DMS53 treated with DMSO at 0.1 percent for 48 hours (cell line): ENCODE results near the gene STXBP5.

Source experiments
- DNase-seq: peaks from one replicate; lab custom pipeline; 2025; ENCODE audit not compliant: unreplicated experiment; lab: John Stamatoyannopoulos, UW

STXBP5 gene

DNA sequence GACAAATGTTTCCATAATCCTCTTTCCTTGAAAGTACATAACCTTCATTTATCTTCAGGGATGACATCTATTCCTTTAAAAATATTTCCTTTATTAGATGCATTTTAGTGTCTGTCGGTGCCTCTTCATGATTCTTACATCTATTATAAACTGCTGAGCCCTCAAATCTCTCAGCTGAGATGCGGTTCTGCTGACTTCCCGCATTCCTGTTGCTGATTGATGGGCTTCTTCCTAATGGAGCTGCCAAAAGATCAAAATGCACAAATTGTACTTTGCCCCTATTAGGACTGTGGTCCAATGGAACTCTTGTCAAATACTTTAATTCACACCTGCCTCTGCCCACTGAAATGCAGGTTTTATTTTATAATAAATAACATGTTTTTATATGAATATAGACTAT, 225.6 kb downstream of the STXBP5 start:
- no peak for DNase-seq

DNA sequence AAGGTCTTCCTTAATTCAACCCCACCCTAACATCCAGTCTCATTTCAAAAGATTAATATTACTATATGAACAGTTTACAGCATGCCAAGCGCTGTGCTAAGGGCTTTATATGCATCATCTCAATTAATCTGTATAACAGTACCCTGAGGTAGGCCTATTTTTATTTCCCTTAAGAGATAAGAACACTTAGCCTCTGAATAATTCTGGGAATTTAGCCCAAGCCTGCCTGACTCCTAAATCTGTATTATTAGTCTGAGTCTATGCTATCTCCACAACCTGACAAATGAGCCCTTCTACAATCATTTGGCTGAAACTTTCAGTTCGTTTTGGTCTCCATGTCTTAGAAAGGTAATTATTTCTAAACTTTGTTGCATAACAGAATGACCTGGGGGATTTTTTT, 226.6 kb downstream of the STXBP5 start:
- no peak for DNase-seq

DNA sequence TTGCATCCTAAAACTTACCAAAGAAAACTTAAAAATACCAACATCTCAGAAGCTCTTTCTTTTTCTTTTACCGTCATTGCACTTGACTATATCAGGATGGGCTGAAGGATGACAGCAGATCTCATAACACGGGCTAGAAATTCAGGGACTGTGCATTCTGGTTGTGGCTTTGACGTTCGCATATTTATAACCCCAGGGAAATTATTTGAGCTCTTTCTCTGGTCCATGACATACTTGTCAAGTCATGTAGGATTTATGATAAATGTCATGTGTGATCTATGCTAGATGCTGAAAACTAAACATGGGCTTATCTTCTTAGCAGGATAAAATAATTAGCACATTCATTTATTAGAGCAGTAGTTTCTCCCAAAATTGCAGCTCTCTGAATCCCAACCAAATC, 229.9 kb downstream of the STXBP5 start:
- no peak for DNase-seq

DNA sequence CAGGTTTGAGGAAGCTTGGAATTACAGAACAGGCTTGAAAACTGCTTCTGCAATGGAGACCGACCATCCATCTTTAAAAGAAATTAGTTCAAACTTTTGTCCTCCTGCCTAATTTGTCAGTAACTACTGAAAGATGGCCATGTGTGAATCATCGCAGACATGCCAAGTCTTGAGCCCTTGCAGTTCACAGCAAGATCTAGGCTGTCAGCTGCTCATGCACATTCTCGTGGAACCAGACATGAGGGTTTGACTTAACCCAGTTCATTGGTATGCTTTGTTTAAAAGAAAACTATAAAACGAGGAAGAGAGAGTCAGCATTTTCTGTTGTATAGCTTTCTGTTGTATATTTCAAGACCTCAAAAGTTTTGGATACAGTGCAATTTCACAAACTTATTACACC, 230.3 kb downstream of the STXBP5 start:
- DNase-seq, result no peak

DNA sequence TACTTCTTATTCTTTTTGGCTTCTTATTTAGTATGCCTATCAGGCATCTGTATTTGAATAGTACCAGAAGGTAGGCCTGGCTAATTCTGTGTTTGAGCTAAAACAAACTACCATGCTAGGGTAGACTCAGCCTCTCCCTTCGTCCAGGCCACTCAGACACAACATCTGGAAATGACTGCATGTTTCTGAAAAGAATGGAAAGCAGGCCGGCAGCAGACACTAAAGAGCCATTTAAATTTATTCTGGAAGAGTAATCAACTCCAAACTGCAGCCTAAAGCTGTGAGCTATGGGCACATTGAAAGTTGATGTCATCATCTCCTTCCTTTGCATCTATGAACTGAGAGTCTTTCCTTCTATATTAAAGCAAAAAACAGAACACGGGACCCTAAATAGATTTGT, 233.4 kb downstream of the STXBP5 start:
- no peak for DNase-seq

DNA sequence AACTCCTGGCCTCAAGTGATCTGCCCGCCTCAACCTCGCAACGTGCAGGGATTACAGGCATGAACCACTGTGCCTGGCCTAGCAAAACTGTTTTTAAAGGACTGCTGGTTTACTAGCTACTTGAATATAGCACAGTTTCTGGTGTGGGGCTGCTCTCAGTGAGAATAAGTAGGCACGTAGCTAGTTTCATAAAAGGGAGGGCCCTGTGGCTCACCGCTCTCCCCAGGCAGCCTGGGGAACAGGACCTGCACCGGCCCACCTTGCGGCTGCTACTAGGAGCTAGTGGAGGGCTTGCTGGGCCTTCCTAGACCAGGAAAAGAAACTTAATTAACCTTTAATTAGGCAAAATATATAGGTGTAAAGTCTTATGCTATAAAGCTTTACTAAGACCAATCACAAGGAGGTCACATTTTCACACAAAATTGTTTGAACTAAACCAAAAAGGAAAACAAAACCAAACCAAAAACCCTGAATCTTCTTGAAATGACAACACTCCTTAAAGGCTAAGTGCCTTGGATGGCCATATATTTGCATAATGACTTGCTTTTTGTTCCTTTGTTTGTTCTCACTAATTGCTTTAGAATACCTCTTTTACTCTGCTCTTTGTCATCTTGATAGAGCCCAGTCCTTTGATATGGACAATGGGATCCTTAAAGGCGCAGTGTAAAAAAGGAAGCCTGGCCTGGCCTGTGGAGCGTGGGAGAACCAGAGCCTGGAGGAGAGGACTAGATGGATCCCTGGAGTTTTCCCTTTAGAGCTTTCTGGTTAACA, 234.7 kb downstream of the STXBP5 start:
- DNase-seq, result no peak
